Chondrocyte (in vitro differentiated cells): Measurements from ENCODE around the gene CD2BP2. TPM values are rescaled to one million over a fixed set of nuclear protein-coding genes. Genes with fewer than 3 reads are reported as not detected.
A peak's percentile ranks its signal among the peaks of the same experiment; 100 is the strongest.

Source experiments
- DNase-seq: peaks from one replicate; pipeline ENCODE4 v3.0.0; 2021; ENCODE audit warnings: mixed read lengths, low spot score
- H3K27ac Mint-ChIP-seq: one replicate; pipeline ENCODE4 v1.8.0; 2021; ENCODE audit warnings: mild to moderate bottlenecking, moderate library complexity, mixed read lengths; ENCODE audit not compliant: unreplicated experiment
- H3K27me3 Mint-ChIP-seq: 2 replicates; pipeline ENCODE4 v1.8.0; 2021; ENCODE audit warnings: low read depth, mixed read lengths
- H3K36me3 Mint-ChIP-seq: 2 replicates; pipeline ENCODE4 v1.8.0; 2021; ENCODE audit warnings: low read depth, mixed read lengths
- H3K4me1 Mint-ChIP-seq: 2 replicates; pipeline ENCODE4 v1.8.0; 2021; ENCODE audit warnings: low read depth, mild to moderate bottlenecking, mixed read lengths
- H3K4me3 Mint-ChIP-seq: one replicate; pipeline ENCODE4 v1.8.0; 2021; ENCODE audit warnings: mild to moderate bottlenecking, moderate library complexity, mixed read lengths; ENCODE audit not compliant: unreplicated experiment
- H3K9me3 Mint-ChIP-seq: 2 replicates; pipeline ENCODE4 v1.8.0; 2021; ENCODE audit warnings: low read depth, mixed read lengths
- total RNA-seq: library from RNA; stranded (reverse); gene quantifications from 3 replicates; pipeline ENCODE4 v1.2.1, GENCODE V29; 2021
- TF ChIP-seq, protein P1 (sequence below): fragments of 200-600 bp; sonication (generic); IDR thresholded peaks from 2 replicates; pipeline ENCODE4 v1.5.0; 2021; ENCODE audit warnings: antibody characterized with exemption, mild to moderate bottlenecking, moderate library complexity

Gene CD2BP2
- total RNA-seq, 1 donor from 2014 or later = 55.8 TPM

GRCh38 chr16:30353438-30354129 lies 1.5 kb downstream of the CD2BP2 start:
- no peaks in the 10 kb centered on the region for H3K27me3 Mint-ChIP-seq
- TF ChIP-seq, protein P1, sequence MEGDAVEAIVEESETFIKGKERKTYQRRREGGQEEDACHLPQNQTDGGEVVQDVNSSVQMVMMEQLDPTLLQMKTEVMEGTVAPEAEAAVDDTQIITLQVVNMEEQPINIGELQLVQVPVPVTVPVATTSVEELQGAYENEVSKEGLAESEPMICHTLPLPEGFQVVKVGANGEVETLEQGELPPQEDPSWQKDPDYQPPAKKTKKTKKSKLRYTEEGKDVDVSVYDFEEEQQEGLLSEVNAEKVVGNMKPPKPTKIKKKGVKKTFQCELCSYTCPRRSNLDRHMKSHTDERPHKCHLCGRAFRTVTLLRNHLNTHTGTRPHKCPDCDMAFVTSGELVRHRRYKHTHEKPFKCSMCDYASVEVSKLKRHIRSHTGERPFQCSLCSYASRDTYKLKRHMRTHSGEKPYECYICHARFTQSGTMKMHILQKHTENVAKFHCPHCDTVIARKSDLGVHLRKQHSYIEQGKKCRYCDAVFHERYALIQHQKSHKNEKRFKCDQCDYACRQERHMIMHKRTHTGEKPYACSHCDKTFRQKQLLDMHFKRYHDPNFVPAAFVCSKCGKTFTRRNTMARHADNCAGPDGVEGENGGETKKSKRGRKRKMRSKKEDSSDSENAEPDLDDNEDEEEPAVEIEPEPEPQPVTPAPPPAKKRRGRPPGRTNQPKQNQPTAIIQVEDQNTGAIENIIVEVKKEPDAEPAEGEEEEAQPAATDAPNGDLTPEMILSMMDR = no peak
- H3K27ac Mint-ChIP-seq = peak overlapping the region; percentile 99
- H3K9me3 Mint-ChIP-seq = no peaks in the 10 kb centered on the region
- peaks cover 50% of the 10 kb centered on the region for H3K4me1 Mint-ChIP-seq
- peaks cover 21% of the 10 kb centered on the region for H3K36me3 Mint-ChIP-seq
- DNase-seq = peak; percentile 80
- H3K4me3 Mint-ChIP-seq = peak overlapping the region; percentile 91

DNA sequence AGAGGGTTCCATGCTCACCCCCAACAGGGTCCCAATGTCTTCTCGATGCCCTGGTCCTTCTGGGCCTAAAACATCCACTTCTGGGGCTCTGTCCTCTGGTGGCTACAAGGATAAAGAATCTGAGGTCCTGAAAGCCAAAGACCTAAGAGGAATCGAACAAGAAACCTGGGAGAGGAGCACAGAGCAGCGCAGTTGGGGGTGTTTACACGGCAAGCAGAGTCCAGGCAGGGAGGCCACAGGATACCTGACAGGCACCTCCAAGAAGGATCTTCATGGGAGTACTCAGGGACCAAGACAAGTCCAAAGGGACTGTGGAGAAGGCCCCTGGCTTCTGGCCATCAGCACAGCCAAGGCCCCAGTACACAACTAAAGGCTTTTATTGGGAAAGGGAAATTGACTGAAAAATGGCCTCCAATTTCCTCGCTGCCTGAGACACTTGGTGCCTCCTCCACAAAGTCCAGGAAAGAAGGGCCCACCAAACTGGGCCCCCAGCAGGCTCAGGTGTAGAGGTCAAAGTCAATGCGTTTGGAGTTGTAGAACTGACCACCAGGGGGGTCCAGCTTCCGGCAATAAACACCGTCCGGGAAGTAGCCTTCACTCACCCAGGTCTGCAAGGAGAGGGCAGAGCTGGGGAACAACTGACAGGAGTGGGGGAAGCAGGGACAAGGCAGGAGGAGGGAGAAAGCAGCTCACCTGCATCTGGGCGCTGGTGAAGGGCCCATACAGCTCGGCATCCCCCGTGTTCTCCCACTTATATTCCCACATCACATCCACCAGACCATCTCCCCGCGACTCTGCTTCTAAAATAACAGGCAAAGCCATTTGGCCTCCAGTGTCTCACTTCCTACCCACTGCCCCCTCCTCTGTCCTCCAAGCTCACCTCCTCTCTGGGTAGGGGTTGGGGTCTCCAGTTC lies 2.4 kb downstream of the CD2BP2 start:
- peak; percentile 46 for DNase-seq
- no peaks in the 10 kb centered on the region for H3K27me3 Mint-ChIP-seq
- TF ChIP-seq, protein P1 = peak; percentile 49
- H3K4me1 Mint-ChIP-seq = peaks cover 50% of the 10 kb centered on the region
- H3K36me3 Mint-ChIP-seq = peaks cover 21% of the 10 kb centered on the region
- no peaks in the 10 kb centered on the region for H3K9me3 Mint-ChIP-seq
- peak overlapping the region; percentile 76 for H3K27ac Mint-ChIP-seq
- H3K4me3 Mint-ChIP-seq = no peak overlapping the region

- H3K27ac Mint-ChIP-seq = peak overlapping the region; percentile 76
- H3K9me3 Mint-ChIP-seq = no peaks in the 10 kb centered on the region
- H3K4me3 Mint-ChIP-seq = peak overlapping the region; percentile 6
- TF ChIP-seq, protein P1 = no peak
- H3K27me3 Mint-ChIP-seq = no peaks in the 10 kb centered on the region
- peak; percentile 57 for DNase-seq
- H3K4me1 Mint-ChIP-seq = peaks cover 43% of the 10 kb centered on the region
- H3K36me3 Mint-ChIP-seq = peaks cover 18% of the 10 kb centered on the region
Measured at GRCh38 chr16:30351586-30352419, 3.3 kb downstream of the CD2BP2 start.

DNA sequence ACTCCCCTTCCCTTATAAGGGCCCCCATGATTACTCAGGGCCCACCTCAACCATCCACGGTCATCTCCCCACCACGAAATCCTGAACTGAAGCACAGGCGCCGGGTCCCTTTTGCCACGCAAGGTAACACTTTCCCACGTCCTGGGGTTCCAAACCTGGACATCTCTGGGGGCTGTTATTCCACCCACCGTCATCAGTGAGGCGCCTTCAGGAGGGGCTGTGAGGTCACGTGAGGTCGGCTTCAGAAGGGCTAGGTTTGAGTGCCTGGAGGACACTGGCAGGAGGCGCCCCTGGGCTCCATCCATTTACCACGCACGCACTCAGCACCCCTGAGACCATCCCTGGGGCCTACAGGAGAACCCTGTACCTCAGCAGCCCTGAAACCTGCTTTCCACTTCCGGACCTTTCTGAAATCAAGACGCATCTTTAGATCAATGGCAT lies 4.1 kb downstream of the CD2BP2 start:
- DNase-seq = peak; percentile 78
- H3K27ac Mint-ChIP-seq = peak overlapping the region; percentile 49
- no peaks in the 10 kb centered on the region for H3K27me3 Mint-ChIP-seq
- peaks cover 18% of the 10 kb centered on the region for H3K36me3 Mint-ChIP-seq
- TF ChIP-seq, protein P1 = no peak
- no peaks in the 10 kb centered on the region for H3K9me3 Mint-ChIP-seq
- H3K4me3 Mint-ChIP-seq = no peak overlapping the region
- H3K4me1 Mint-ChIP-seq = peaks cover 36% of the 10 kb centered on the region
